Ovary (tissue), 3 donors: ENCODE measurements around the gene CLDN7.

ENCODE experiments used
- EP300 ChIP-seq: sonication (generic); formaldehyde crosslinking; IDR thresholded peaks from one replicate; pipeline ENCODE4 v1.6.1; 2017; ENCODE audit warnings: antibody characterized with exemption
- POLR2A ChIP-seq: fragments of 450-650 bp; IDR thresholded peaks from one replicate; pipeline ENCODE4 v1.6.1; 2017; ENCODE audit warnings: antibody characterized with exemption, mild to moderate bottlenecking, moderate library complexity
- TF ChIP-seq, protein P1 (sequence below), 3 donors: fragments of 450-650 bp in 2 of 3; fragments of 200-600 bp in 1 of 3; IDR thresholded peaks; one replicate each; pipeline versions ENCODE4 v1.5.1 to v1.8.0; 2016 to 2022; ENCODE audit warnings: antibody characterized with exemption in 3 of 3, mild to moderate bottlenecking in 1 of 3
- donor health status: DM: no; HTN: no; CAD: no.

GRCh38 chr17:7249830-7250229 lies 12.4 kb downstream of the CLDN7 start:
- TF ChIP-seq, protein P1, sequence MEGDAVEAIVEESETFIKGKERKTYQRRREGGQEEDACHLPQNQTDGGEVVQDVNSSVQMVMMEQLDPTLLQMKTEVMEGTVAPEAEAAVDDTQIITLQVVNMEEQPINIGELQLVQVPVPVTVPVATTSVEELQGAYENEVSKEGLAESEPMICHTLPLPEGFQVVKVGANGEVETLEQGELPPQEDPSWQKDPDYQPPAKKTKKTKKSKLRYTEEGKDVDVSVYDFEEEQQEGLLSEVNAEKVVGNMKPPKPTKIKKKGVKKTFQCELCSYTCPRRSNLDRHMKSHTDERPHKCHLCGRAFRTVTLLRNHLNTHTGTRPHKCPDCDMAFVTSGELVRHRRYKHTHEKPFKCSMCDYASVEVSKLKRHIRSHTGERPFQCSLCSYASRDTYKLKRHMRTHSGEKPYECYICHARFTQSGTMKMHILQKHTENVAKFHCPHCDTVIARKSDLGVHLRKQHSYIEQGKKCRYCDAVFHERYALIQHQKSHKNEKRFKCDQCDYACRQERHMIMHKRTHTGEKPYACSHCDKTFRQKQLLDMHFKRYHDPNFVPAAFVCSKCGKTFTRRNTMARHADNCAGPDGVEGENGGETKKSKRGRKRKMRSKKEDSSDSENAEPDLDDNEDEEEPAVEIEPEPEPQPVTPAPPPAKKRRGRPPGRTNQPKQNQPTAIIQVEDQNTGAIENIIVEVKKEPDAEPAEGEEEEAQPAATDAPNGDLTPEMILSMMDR (IDR thresholded peaks at IDR 0.05) = no peak
- TF ChIP-seq EP300 = no peak
- no peak for TF ChIP-seq POLR2A
